Fibroblast of gingiva (primary cell): ENCODE results near the gene ANKRD11.
"Not testable (repeated sequence)": the region's sequence is repeated elsewhere in the genome, so short reads cannot be mapped to it uniquely, and the experiment has no call there.

Experiments
- DNase-seq: peaks from one replicate; pipeline ENCODE4 v3.0.0-alpha.2; 2011; ENCODE audit warnings: low read depth

The ANKRD11 gene

GRCh38 chr16:89428605-89429004, 61.8 kb downstream of the ANKRD11 start:
- DNase-seq: not testable (repeated sequence)

- DNase-seq: no peak
Measured at GRCh38 chr16:89426736-89427530, 63.4 kb downstream of the ANKRD11 start.

- no peak for DNase-seq
Measured at GRCh38 chr16:89425523-89425922, 64.8 kb downstream of the ANKRD11 start.

GRCh38 chr16:89423681-89424260, 66.6 kb downstream of the ANKRD11 start:
- DNase-seq: no peak

- DNase-seq: no peak
Measured at GRCh38 chr16:89422905-89423630, 67.3 kb downstream of the ANKRD11 start.

- no peak for DNase-seq
Measured at GRCh38 chr16:89422527-89422904, 67.8 kb downstream of the ANKRD11 start.

- DNase-seq: not testable (repeated sequence)
Measured at GRCh38 chr16:89421300-89421699, 69.1 kb downstream of the ANKRD11 start.

- DNase-seq: no peak
Measured at GRCh38 chr16:89420204-89420603, 70.2 kb downstream of the ANKRD11 start.

- no peak for DNase-seq
Measured at GRCh38 chr16:89418352-89418751, 72.0 kb downstream of the ANKRD11 start.

- DNase-seq: no peak
Measured at GRCh38 chr16:89417352-89417751, 73.0 kb downstream of the ANKRD11 start.

- DNase-seq: no peak
Measured at GRCh38 chr16:89413811-89414585, 76.4 kb downstream of the ANKRD11 start.

GRCh38 chr16:89412811-89413210, 77.5 kb downstream of the ANKRD11 start:
- DNase-seq: no peak

- DNase-seq: no peak
Measured at GRCh38 chr16:89411335-89411850, 79.0 kb downstream of the ANKRD11 start.

GRCh38 chr16:89410794-89411309, 79.5 kb downstream of the ANKRD11 start:
- DNase-seq: peak; percentile 91

- no peak for DNase-seq
Measured at GRCh38 chr16:89410322-89410721, 80.0 kb downstream of the ANKRD11 start.

GRCh38 chr16:89409161-89409711, 81.1 kb downstream of the ANKRD11 start:
- DNase-seq: peak; percentile 41

- no peak for DNase-seq
Measured at GRCh38 chr16:89408315-89408714, 82.0 kb downstream of the ANKRD11 start.

- DNase-seq: peak; percentile 68
Measured at GRCh38 chr16:89407925-89408300, 82.4 kb downstream of the ANKRD11 start.

GRCh38 chr16:89407282-89407924, 83.0 kb downstream of the ANKRD11 start:
- no peak for DNase-seq

GRCh38 chr16:89406277-89406888, 84.0 kb downstream of the ANKRD11 start:
- no peak for DNase-seq

GRCh38 chr16:89404561-89404960, 85.8 kb downstream of the ANKRD11 start:
- DNase-seq: no peak
